ENCODE measurements around the gene CFAP74.

GRCh38 chr1:2001773-2002411 lies 1.7 kb downstream of the CFAP74 start:
- TF ChIP-seq CTCF (IDR thresholded peaks at IDR 0.05; ENCODE audit: borderline replicate concordance, extremely low read depth, low read length, poor library complexity, severe bottlenecking) (no peak), EZH2 (IDR thresholded peaks at IDR 0.05; ENCODE audit: borderline replicate concordance, low read depth, low read length, severe bottlenecking) (no peak)

Measured in DND-41 (cell line).